AG08396 (cell line): ENCODE measurements around the gene DECR2.
"Not testable (repeated sequence)": the region's sequence is repeated elsewhere in the genome, so short reads cannot be mapped to it uniquely, and the experiment has no call there.

ENCODE experiments used
- DNase-seq: peaks from one replicate; pipeline ENCODE4 v3.0.0; 2012; ENCODE audit warnings: low spot score, mixed read lengths

DECR2 gene

DNA sequence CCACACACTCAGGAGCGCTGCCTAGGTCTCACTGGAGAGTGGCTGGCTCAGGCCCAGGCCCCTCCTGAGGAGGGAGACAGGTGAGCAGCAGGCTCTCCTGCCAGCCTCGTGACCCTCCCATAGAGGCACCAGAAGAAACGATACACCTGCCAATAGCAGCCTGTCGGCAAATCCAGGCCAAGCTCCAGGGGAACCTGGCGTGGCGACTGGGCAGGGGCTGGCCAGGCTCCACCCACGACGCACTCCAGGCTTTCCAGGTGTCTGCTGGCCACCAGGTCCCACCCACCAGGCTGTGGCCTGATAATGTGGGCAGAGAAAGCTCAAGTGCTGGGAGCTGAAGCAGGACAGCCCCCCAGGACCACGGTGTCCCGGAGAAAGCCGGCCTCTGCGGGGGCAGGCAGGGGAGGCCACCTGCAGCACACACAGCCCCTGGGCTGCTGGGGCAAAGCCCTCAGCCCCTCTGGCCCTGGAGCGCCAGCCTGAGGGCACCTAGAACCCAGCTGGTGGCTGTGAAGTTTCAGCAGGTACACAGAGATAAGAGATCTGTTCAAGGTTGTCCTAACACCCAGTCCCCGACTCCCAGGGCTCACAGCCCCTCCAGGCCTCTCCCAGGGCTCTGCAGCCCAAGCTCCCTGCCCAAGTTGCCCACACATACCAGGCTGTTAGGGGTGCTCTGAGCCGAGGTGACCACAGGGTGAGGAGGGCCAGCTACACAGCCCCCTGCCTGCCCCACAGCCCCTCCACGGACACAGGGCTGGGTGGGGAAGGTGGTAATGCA, 22.3 kb upstream of the DECR2 start:
- DNase-seq = no peak

GRCh38 chr16:379961-380761, 21.5 kb upstream of the DECR2 start:
- DNase-seq = no peak

GRCh38 chr16:380762-381011, 21.0 kb upstream of the DECR2 start:
- peak; percentile 53 for DNase-seq

DNA sequence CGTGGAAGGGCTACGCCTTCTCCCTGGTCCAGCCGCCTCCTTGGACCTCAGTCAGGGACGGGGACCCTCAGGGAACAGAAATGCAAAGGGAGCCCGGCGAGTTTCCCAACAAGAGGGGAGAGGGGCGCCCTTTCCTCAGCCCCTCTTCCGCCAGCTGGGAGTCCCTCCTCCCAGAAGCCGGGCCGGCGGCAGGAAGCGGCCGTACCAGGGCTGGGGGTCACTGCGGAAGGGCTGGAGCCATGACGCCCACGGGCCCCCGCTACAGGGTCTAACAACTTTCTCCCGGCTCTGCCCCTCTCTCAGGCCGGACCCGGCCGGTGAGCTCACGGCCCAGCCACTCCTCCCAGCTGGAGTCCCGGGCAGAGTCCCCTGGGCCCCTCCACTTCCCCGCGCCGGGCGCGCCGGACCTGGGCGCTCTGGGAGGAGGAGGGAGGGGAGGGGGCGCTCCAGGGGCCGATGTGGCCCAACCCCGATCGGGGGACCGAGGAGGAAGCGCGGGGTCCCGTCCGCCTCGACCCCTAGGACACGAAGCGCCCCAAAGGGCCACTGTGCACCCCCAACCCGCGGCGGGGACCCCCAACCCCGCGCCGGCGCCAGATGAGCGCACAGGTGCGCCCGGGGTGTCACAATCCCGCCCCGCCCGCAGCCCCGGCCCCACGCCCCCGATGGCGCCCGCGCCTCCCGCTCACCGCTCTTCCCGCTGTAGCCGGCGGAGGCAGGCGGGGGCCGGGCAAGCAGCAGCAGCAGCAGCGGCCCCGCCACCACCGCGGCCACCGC, 20.5 kb upstream of the DECR2 start:
- peak; percentile 57 for DNase-seq

DNA sequence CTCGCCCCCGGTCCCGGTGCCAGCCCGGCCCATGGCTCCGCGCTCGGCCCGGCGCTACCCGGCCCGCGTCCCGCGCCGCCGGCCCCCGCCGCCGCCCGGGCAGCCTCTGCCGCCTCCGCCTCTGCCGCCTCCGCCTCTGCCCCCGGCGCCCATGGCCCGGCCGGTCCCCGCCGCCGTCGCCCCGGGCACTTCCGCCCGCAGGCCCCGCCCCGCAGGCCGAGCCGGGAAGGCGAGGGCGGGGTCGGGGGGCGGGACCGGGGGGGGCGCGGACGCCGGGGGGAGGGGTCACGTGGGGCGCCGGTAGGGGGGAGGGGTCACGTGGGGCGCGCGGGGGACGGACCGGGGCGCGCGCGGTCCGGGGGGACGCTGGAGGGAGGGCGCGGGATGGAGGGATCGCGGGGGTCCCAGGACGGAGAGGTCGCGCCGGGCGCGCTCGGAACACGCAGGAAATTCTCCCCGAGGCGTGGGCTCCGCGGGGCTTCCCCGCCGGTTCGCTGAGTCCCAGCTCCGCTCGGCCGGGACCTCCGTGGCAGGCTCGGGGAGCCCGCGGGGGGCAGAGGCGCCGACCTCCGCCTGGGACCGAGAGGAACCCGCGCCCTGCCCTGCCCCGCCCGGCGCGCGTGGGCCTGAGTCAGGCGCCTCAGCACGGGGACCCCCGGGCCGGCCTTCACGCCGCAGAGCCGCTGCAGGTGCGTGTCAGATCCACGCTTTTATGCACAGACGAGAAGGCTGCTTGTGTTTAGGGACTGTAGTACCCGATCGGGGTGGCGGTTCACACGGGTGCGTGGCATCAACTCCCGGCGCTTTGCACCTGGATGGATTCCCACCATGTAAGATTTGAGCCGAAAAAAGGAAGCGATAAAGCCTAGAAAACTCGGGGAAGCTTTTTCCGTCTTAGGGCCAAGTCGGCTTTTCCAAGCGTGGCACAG, 19.6 kb upstream of the DECR2 start, which contains the start of gene PGAP6:
Gene PGAP6 (minus strand): TSS at position 190 of the 929 bp plus-strand sequence. CDS start 157 bp downstream, at position 33.
- peak; percentile 95 for DNase-seq

GRCh38 chr16:383326-384051, 18.2 kb upstream of the DECR2 start:
- no peak for DNase-seq

- no peak for DNase-seq
These were observed 15.0 kb upstream of the DECR2 start for GRCh38 chr16:386641-387156.

- DNase-seq = not testable (repeated sequence)
These were observed 13.7 kb upstream of the DECR2 start for GRCh38 chr16:387761-388666.

DNA sequence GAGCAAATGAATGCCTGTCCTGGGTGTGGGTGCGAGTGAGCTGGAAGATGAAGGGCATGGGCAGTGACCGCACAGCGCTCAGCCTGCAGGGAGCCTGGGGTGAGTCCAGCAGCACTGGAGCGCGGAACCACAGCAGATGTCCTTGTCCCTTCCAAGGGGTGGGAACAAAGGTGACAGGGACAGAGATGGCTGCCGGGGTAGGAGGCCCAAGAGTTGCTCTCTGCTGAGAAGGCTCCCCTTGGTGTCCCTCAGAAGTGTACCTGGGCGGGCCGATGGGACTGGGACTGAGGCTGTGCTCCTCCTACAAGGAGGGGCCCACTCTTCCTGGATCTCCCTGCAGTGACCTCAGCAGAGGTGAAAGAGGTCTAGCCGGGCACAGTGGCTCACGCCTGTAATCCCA, 12.3 kb upstream of the DECR2 start:
- DNase-seq = no peak

GRCh38 chr16:391885-392335, 9.8 kb upstream of the DECR2 start:
- DNase-seq = peak; percentile 88

GRCh38 chr16:392450-393030, 9.1 kb upstream of the DECR2 start:
- no peak for DNase-seq

- no peak for DNase-seq
These were observed 5.5 kb upstream of the DECR2 start for GRCh38 chr16:396199-396598.

DNA sequence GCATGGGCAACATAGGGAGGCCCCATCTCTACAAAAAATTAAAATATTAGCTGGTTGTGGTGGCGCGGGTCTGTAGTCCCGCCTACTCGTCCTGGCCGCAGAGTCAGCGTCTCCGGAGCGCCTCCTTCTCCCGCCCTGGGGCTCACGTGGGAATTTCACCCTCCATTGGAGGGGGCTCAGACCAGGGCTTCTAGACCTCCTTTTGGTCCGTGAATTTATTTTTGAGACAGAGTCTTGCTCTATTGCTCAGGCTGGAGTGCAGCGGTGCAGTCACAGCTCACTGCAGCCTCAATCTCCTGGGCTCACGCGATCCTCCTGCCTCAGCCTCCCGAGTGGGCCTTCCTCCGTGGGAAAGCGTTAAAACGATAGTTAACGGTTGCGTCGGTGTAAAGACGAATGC, 5.1 kb upstream of the DECR2 start:
- DNase-seq = peak; percentile 69

DNA sequence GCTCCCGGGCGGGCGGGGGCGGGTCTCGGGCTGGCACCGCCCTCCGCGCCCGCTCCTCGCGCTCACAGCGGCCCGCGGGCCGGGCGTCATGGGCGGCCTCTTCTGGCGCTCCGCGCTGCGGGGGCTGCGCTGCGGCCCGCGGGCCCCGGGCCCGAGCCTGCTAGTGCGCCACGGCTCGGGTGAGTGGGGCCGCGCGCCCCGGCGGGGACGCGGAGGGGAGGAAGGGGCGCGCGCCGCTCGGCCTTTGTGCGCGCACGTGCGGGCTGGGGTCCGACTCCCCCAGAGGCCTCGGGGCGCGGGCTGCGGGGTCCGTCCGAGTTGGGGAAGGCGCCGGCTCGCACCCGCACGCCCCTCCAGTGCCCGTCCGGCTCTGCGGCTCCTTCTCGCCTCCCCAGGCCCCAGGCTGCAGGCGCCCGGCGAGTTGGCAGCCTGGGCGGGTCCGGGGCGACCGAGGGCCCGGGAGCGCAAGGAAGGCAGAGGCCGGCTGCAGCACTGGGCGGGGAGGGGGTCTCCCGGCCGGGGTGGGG, 4.5 kb upstream of the DECR2 start, which contains the start of gene NME4:
Gene NME4 (plus strand): TSS at position 65 of the 527 bp plus-strand sequence. CDS start 24 bp downstream, at position 89.
- DNase-seq = peak; percentile 69

- peak; percentile 80 for DNase-seq
These were observed 3.9 kb upstream of the DECR2 start for GRCh38 chr16:397736-398332.

DNA sequence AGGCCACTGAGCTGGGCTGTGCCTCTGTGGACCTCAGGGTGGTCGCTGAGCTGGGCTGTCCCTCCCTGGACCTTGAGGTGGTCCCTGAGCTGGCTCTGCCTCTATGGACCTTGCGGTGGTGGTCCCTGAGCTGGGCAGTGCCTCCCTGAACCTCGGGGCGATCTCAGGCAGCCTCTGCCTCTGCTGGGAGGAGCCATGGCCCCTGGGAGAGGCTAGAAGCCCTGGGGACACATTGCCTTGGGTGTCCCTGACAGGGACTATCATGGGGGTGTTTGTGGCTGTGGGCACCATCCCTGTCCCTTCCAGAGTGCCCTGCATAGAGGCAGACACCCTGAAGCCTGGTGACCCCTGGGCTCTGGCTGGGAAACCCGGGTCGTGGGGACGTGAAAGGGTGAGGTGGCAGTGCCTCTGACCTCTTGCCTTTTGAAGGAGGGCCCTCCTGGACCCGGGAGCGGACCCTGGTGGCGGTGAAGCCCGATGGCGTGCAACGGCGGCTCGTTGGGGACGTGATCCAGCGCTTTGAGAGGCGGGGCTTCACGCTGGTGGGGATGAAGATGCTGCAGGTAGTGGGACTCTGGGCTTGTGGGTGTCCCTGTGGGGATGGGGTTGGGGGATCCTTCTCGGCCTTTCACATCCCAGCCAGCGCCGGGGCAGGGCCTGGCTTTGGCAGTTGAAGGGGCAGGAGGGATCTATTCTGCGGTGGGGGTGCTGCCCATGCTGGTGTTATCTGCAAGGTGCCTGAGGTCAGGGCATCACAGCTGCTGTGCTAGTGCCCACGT, 2.9 kb upstream of the DECR2 start:
- no peak for DNase-seq

DNA sequence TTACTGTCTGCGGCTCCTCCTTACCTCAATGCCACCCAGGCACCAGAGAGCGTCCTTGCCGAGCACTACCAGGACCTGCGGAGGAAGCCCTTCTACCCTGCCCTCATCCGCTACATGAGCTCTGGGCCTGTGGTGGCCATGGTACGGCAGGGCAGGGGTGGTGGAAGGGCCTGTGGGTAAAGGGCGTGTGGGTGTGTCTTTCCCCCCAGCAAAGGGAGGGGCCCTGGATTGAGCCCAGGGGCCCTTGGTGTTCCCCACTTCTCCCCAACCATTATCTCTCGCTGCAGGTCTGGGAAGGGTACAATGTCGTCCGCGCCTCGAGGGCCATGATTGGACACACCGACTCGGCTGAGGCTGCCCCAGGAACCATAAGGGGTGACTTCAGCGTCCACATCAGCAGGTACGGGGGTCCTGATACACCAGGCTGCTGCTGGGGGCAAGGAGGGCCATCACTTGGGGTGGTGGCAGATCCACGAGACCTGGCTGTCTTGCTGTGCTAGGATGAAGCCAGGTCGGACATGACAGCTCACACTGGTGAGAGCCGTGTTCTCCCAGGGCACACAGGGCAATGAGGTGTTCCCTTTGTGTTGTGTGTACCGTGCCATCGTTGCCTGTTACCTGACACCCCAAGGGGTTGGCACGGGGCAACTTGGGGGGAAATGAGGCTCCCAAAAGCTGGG, 2.2 kb upstream of the DECR2 start:
- no peak for DNase-seq
